HepG2 (cell line): ENCODE measurements around the gene BRD3. TPM values are rescaled to one million over a fixed set of nuclear protein-coding genes. Genes with fewer than 3 reads are reported as not detected.

Source experiments
- AHDC1 ChIP-seq: sonication (generic); formaldehyde crosslinking; IDR thresholded peaks from 2 replicates; pipeline ENCODE4 v1.5.1; 2020; ENCODE audit warnings: mild to moderate bottlenecking, missing genetic modification reagents, borderline replicate concordance
- CCAR2 ChIP-seq: fragments of 200-400 bp; formaldehyde crosslinking; optimal IDR thresholded peaks from 2 replicates; pipeline ENCODE3; 2018; ENCODE audit warnings: low read depth, mild to moderate bottlenecking, low read length, moderate library complexity
- DRAP1 ChIP-seq: IDR thresholded peaks from 2 replicates; pipeline ENCODE4 v1.6.1; 2016; ENCODE audit warnings: missing genetic modification reagents, missing compliant biosample characterization
- ETV5 ChIP-seq: IDR thresholded peaks from 2 replicates; pipeline ENCODE4 v1.6.1; 2018; ENCODE audit warnings: missing biosample characterization, missing genetic modification reagents, inconsistent platforms, borderline replicate concordance
- HMGXB4 ChIP-seq, 2 experiments: sonication (generic) in 1 of 2; formaldehyde crosslinking in 1 of 2; IDR thresholded peaks; 2 replicates each; pipeline versions ENCODE4 v1.4.0 to v1.6.1; 2018 to 2020; ENCODE audit warnings: missing genetic modification reagents in 2 of 2, borderline replicate concordance in 1 of 2, low read depth in 1 of 2, mild to moderate bottlenecking in 1 of 2, missing biosample characterization in 1 of 2
- RFX5 ChIP-seq: IDR thresholded peaks from 2 replicates; pipeline ENCODE4 v1.6.1; 2011; ENCODE audit warnings: low read depth, low read length, improper control_type of control experiment
- SAFB2 ChIP-seq: sonication (generic); formaldehyde crosslinking; IDR thresholded peaks from 2 replicates; pipeline ENCODE4 v1.5.1; 2020; ENCODE audit warnings: missing genetic modification reagents, low read depth, mild to moderate bottlenecking, borderline replicate concordance
- THAP9 ChIP-seq: sonication (generic); formaldehyde crosslinking; IDR thresholded peaks from 2 replicates; pipeline ENCODE4; 2020; ENCODE audit warnings: missing genetic modification reagents, mild to moderate bottlenecking, borderline replicate concordance
- ZNF512B ChIP-seq: sonication (generic); formaldehyde crosslinking; IDR thresholded peaks from 2 replicates; pipeline ENCODE4 v1.5.1; 2020; ENCODE audit warnings: missing genetic modification reagents, mild to moderate bottlenecking, borderline replicate concordance
- ZNF749 ChIP-seq: sonication (generic); formaldehyde crosslinking; IDR thresholded peaks from 2 replicates; pipeline ENCODE4 v1.8.0; 2022; ENCODE audit warnings: mild to moderate bottlenecking, missing genetic modification reagents, moderate library complexity, borderline replicate concordance
- polyA plus RNA-seq, 8 experiments: library from polyadenylated mRNA; depleted of rRNA in 3 of 8; stranded (reverse) in 7 of 8; unstranded in 1 of 8; fragments of >200 nt; fragmentation: Illumina TruSeq in 4 of 8; extraction: Trizol in 4 of 8; gene quantifications; 2 replicates each; pipeline versions ENCODE4 v1.2.1 to v1.2.3, GENCODE V29; 2011 to 2016; ENCODE audit warnings: low read depth in 4 of 8, missing spikeins in 1 of 8, mixed read lengths in 1 of 8; ENCODE audit not compliant: insufficient read depth in 1 of 8
- total RNA-seq, 5 experiments: library from RNA; depleted of rRNA; stranded (reverse); fragments of >200 nt; fragmentation: Illumina TruSeq; extraction: Trizol; gene quantifications; 2 replicates each; pipeline ENCODE4 v1.2.3, GENCODE V29; 2016; ENCODE audit warnings: low read depth in 1 of 5

BRD3 gene
- total and polyA plus RNA-seq, 2 of the 13 experiments (the other 11 are each of a cell fraction or from before 2014, with no cell fraction given) = 5.9 to 12.9 TPM

- TF ChIP-seq THAP9 (CRISPR knock-in tag) = no peak
- TF ChIP-seq RFX5 = no peak
- TF ChIP-seq HMGXB4 (CRISPR knock-in tag; IDR thresholded peaks at IDR 0.05; ENCODE audit: borderline replicate concordance in 1 of 2, low read depth in 1 of 2) = 0 out of 4 replicates have a peak, but pooled peaks of 1 of the 2 experiments have one; percentile 45
- 0 out of 2 replicates have a peak, but pooled peaks have one; percentile 52 for TF ChIP-seq AHDC1 (CRISPR knock-in tag)
- TF ChIP-seq CCAR2 = no peak
- TF ChIP-seq ZNF512B (CRISPR knock-in tag) = 0 out of 2 replicates have a peak, but pooled peaks have one; percentile 51
- peak; percentile 58; the same call in 1 of the 2 replicates for TF ChIP-seq ETV5
- TF ChIP-seq SAFB2 (CRISPR knock-in tag) = 0 out of 2 replicates have a peak, but pooled peaks have one; percentile 13
- peak; percentile 66 for TF ChIP-seq DRAP1
- no peak for TF ChIP-seq ZNF749 (CRISPR knock-in tag)
Measured at GRCh38 chr9:134065612-134066419, 2.0 kb downstream of the BRD3 start (continued).
